ENCODE measurements around the gene GID8.

DNA sequence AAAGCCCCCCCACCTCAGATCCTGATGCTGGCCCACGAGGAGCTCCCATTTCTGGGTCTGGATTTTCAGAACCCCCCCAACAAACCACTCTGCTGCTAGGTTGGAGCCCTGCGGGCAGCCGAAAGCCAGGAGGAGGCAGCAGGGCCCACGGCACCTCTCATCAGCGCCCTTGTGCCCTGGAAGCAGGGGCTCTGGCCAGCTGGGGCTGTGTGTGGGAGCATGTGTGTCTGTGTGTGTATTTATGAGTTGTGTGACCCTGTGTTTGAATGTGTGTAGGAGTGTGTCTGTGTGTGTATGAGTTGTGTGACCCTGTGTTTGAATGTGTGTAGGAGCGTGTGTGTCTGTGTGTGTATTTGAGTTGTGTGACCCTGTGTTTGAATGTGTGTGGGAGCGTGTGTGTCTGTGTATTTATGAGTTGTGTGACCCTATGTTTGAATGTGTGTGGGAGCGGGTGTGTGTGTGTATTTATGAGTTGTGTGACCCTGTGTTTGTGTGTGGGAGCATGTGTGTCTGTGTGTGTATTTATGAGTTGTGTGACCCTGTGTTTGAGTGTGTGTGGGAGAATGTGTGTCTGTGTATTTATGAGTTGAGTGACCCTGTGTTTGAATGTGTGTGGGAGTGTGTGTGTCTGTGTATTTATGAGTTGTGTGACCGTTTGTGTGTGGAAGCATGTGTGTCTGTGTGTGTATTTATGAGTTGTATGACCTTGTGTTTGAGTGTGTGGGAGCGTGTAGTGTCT, 33.4 kb downstream of the GID8 start:
- TF ChIP-seq CTCF (IDR thresholded peaks at IDR 0.05), result no peak
- TF ChIP-seq POLR2AphosphoS5 (IDR thresholded peaks at IDR 0.05), result no peak
- TF ChIP-seq POLR2A (IDR thresholded peaks at IDR 0.05), result no peak
- TF ChIP-seq EP300 (IDR thresholded peaks at IDR 0.05), result no peak
